Vagina (tissue), 2 donors: ENCODE measurements around the gene AGRN.

ENCODE experiments used
- POLR2A ChIP-seq, 2 donors: fragments of 450-650 bp; IDR thresholded peaks; one replicate each; pipeline ENCODE4 v1.6.1; 2017; ENCODE audit warnings: antibody characterized with exemption in 2 of 2, mild to moderate bottlenecking in 2 of 2, moderate library complexity in 2 of 2
- POLR2AphosphoS5 ChIP-seq, 2 donors: sonication (generic); formaldehyde crosslinking; IDR thresholded peaks; one replicate each; pipeline ENCODE4 v1.9.0; 2017; ENCODE audit warnings: antibody characterized with exemption in 2 of 2, mild to moderate bottlenecking in 2 of 2, low read depth in 1 of 2; ENCODE audit not compliant: insufficient read depth in 1 of 2
- TF ChIP-seq, protein P1 (sequence below), 3 experiments: fragments of 450-650 bp in 2 of 3; fragments of 200-600 bp in 1 of 3; sonication (generic) in 1 of 3; IDR thresholded peaks; one replicate each; pipeline ENCODE4 v1.5.1; 2017 to 2019; ENCODE audit warnings: antibody characterized with exemption in 3 of 3, mild to moderate bottlenecking in 2 of 3, moderate library complexity in 2 of 3

DNA sequence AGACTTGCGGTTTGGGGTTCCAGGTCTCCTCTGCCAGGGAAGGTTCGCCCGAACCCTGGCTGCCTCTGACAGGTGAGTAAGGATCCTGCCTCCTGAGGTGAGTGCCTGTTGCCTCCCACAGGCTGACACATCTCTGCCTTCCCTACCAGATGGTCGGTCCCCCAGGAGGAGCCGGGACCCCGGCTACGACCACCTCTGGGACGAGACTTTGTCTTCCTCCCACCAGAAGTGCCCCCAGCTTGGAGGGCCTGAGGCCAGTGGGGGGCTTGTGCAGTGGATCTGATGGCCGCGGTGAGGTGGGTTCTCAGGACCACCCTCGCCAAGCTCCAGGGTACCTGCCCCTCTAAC lies 45.7 kb upstream of the AGRN start:
- TF ChIP-seq, protein P1, sequence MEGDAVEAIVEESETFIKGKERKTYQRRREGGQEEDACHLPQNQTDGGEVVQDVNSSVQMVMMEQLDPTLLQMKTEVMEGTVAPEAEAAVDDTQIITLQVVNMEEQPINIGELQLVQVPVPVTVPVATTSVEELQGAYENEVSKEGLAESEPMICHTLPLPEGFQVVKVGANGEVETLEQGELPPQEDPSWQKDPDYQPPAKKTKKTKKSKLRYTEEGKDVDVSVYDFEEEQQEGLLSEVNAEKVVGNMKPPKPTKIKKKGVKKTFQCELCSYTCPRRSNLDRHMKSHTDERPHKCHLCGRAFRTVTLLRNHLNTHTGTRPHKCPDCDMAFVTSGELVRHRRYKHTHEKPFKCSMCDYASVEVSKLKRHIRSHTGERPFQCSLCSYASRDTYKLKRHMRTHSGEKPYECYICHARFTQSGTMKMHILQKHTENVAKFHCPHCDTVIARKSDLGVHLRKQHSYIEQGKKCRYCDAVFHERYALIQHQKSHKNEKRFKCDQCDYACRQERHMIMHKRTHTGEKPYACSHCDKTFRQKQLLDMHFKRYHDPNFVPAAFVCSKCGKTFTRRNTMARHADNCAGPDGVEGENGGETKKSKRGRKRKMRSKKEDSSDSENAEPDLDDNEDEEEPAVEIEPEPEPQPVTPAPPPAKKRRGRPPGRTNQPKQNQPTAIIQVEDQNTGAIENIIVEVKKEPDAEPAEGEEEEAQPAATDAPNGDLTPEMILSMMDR (IDR thresholded peaks at IDR 0.05): no peak
- TF ChIP-seq POLR2AphosphoS5 (IDR thresholded peaks at IDR 0.05; ENCODE audit: insufficient read depth in 1 of 2, low read depth in 1 of 2) (no peak), POLR2A (IDR thresholded peaks at IDR 0.05) (no peak)
